HG03469 (cell line): ENCODE measurements around the gene ZNF512.
"Not testable (repeated sequence)": the region's sequence is repeated elsewhere in the genome, so short reads cannot be mapped to it uniquely, and the experiment has no call there.

Experiments
- ATAC-seq: cut with Tn5 transposase; IDR thresholded peaks from one replicate; pipeline ENCODE4 v1.9.1; 2021; ENCODE audit warnings: mild to moderate bottlenecking, moderate library complexity, moderate number of reproducible peaks; ENCODE audit not compliant: unreplicated experiment

Gene ZNF512

DNA sequence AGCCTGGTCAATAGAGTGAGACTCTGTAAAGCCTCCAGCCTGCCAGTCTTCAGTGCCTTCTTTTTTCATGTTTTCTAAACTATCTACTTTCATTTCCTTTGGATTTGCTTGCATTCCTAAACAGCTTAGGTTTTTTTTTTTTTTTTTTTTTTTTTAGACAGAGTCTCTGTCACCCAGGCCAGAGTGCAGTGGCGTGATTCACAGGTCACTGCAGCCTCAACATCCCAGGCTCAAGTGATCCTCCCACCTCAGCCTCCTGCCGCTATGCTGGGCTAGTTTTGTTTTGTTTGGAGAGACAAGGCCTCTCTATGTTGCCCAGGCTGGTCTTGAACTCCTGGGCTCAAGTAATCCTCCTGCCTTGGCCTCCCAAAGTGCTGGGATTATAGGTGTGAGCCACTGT, 47.4 kb downstream of the ZNF512 start:
- not testable (repeated sequence) for ATAC-seq

DNA sequence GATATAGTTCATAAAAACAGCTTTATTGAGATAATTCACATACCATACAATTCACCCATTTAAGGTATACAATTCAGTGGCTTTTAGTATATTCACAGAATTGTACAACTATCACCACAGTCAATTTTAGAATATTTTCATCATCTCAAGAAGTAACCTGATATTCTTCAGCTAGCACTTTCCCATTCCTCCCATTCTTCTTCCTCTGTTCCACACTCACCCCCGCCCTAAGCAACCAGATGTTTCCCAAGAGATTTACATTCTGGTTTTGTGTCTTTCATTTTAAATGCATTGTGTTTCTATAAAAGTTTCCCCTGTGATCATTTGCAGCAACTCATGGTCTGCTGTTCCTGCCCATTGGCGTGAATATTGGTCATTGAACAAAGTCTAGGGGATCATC, 51.4 kb downstream of the ZNF512 start:
- ATAC-seq = no peak

GRCh38 chr2:27636766-27637165, 53.9 kb downstream of the ZNF512 start:
- ATAC-seq = no peak

GRCh38 chr2:27638037-27638637, 55.3 kb downstream of the ZNF512 start:
- ATAC-seq = no peak

DNA sequence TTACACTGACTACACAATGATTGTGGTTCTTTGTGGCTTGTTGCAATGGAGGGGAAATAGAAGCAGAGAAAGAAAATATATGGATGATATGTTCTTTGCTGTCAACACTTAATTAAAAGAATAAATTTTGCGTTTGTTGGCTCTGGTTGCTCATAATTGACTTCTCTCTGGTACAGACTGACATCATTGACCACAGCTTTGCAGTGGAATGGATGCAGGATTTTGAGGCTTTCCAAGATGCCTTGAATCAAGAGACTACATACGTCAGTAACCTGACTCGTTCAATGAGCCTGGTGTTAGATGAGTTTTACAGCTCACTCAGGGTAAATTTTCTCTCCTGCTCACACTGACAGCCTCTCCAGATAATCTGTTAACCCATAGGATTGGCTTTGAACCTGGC, 55.9 kb downstream of the ZNF512 start:
- ATAC-seq = no peak

- ATAC-seq = no peak
Observed at GRCh38 chr2:27640722-27641245, 57.9 kb downstream of the ZNF512 start.

GRCh38 chr2:27645197-27645596, 62.4 kb downstream of the ZNF512 start:
- ATAC-seq = no peak

GRCh38 chr2:27647289-27647688, 64.4 kb downstream of the ZNF512 start:
- no peak for ATAC-seq

DNA sequence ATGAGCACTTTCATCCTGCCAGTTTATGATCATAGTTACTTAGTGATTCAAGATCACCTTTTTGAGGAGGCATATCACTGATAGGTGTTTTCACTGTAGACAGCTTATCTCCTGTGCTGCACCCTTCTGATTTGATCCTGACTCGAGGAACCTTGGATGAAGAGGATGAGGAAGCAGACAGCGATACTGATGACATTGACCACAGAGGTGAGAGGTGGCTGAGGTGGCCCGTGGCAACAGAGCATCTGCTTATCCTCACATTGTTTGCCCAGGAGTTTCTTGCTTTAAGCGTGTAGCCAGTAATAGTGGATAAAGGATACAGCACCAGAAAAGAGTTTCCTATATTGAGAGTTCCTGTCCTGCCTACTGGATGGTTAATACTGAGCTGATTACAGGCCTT, 64.9 kb downstream of the ZNF512 start:
- no peak for ATAC-seq

DNA sequence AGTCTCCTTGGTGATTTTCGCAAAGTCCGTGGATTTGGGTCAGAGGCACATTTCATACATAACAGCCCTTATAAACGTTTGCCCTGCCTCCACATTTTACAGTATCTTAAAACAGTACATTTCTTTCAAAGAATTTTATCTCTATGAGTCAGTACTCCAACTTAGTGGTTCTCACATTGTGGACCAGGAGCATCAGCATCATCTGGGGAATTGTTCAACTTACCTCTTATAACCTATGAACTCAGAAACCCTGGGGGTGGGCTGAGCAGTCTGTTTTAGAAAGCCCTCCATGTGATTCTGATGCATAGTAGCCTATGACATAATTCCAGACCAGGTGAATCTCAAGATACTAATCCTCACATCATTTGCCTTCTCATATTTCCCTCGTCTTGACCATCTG, 68.2 kb downstream of the ZNF512 start:
- no peak for ATAC-seq

- no peak for ATAC-seq
Observed at GRCh38 chr2:27652341-27652740, 69.5 kb downstream of the ZNF512 start.

GRCh38 chr2:27652790-27653189, 69.9 kb downstream of the ZNF512 start:
- no peak for ATAC-seq

DNA sequence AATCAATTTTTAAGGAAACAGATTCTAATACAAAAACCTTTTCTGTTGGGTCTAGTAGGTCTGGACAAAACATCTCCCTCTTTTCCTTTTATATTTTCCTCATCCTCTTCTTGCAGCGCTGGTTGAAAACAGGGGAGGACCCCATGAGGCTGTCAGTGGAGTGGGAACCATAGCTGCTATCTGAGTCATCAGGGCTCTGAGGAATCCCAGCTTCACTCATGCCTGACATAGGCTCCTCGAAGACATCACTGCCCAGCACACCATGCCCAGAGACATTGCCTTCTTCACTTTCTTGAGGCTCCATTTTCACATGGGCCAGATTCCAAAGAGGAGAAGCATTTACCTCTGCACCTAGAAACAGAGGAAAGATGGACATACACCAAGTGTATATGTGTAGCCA, 70.6 kb downstream of the ZNF512 start:
- ATAC-seq = no peak

DNA sequence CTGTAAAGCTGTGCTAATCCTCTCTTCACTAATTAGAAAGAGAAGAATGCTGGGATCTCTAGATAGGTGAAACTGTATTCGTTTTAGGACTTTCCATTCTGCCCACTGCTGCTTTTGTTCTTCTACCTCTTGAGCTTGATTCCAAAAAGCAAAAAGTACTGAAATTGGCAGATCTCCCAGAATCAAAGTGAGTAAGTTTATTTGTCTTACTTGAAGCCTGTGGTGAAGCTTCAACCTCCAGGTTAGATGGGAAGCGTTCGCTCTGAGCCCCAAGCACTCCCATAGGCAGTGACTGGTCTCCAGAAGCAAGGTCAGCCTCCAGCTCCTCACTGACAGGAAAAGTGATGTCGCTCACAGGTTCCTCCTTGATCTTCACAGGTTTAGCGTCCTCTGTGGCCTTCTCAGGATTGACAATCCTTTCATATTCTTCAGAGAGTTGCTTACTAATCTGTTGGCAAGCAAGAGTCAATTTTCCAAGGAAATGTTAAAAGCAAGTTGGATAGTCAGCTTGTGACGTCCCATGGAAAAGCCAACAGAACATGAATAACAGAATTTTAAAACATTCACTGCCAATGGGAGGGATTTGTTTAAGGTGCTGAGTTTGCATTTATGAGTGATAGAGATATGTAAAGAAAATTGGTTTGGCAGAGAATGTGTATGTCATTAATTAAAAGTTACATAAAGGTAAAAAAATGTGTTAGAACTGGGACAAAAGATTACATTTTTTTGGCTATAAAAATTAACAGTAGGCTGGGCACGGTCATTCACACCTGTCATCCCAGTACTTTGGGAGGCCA, 72.5 kb downstream of the ZNF512 start:
- ATAC-seq = no peak

DNA sequence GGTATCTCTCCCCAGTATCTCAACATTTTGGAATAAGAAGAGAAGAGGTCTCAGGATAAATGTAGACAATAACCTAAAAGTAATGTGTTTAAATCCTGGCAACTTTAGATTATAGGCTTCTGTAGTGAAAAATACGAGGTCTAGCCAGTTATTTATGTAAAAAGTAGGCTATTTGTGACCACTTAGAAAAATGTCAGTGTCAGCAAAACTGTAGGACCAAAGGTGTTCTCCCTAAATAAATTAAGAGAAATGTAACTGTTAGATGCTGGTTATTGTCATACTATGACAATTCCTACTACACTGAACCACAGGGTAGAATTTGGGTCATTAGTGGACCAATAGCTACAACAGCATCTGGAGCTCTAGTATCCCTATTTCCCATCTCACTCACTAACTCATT, 78.5 kb downstream of the ZNF512 start:
- ATAC-seq = no peak

- peak; percentile 51 for ATAC-seq
Observed at GRCh38 chr2:27663285-27664153, 80.7 kb downstream of the ZNF512 start, which contains the start of the genes SLC4A1AP and SUPT7L. TSS of gene SLC4A1AP (plus strand) at chr2:27663889. CDS start at chr2:27663915, 26 bp downstream. TSS of gene SUPT7L (minus strand) at chr2:27663614. CDS start at chr2:27662192, 1,422 bp downstream.

- peak; percentile 18 for ATAC-seq
Observed at GRCh38 chr2:27664154-27664574, 81.3 kb downstream of the ZNF512 start.

DNA sequence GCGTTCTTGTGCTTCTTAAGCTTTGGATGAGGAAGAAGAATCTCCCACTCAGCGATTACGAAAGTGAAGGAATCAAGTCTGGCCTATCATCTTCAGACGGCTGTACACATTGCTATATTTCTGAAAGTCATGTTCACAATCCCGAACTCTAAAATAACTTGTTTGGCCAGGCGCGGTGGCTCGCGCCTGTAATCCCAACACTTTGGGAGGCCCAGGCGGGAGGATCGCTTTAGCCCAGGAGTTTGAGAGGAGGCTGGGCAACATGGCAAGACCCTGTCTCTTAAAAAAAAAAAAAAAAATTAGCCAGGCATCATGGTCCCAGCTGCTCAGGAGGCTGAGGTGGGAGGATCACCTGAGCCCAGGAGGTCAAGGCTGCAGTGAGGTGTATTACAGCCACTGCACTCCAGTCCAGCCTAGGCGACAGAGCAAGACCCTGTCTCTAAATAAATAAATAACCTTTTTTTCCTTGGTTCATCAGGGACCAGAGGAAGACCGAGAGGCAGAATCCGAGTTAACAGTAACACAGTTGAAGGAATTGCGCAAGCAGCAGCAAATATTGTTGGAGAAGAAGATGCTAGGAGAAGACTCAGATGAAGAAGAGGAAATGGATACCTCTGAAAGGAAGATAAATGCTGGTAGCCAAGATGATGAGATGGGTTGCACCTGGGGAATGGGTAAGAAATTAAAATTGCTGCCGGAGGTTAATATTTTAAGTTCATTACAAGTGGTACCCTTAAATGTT, 82.0 kb downstream of the ZNF512 start:
- ATAC-seq = no peak

DNA sequence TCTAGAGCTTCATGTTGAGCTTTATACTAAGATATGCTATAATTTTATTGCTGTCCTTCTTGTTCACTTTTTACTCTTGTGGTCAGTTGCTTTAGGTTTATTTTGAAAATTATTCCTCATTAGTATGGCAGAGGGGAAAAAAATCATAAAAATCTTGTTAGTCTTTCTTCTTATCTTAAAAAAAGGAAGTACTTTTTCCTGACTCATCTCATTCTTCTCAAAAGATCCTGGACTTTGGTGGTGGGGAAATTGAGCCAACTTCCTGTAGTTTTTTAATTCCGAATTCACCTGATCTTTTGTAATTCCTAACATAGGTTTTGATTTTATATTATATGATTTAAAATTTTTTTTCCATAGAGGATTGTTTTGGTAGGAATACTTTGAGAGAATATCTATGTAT, 84.6 kb downstream of the ZNF512 start:
- no peak for ATAC-seq

DNA sequence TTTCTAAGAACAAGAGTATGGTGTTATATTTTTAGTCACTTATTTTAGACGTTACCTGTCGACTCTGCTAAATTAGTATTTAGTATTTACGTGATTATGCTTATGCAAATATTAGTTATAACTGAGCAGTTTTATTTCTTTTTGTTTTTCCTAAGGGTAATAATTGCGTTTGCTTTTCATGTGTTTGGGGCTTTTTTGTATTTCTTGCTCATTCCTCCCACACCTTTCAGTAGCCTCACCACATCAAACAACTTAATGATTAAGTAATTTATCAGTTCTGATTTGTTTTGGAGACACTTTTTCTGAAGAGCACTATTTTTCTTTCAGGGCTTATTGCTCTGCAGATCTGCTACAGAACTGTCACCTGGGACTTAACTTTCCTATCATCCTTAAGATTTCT, 88.4 kb downstream of the ZNF512 start:
- no peak for ATAC-seq
